HG03064 (cell line): ENCODE measurements around the gene OAT.

Experiments
- ATAC-seq: cut with Tn5 transposase; IDR thresholded peaks from one replicate; pipeline ENCODE4 v1.9.1; 2021; ENCODE audit warnings: low read depth; ENCODE audit not compliant: unreplicated experiment

The OAT gene

DNA sequence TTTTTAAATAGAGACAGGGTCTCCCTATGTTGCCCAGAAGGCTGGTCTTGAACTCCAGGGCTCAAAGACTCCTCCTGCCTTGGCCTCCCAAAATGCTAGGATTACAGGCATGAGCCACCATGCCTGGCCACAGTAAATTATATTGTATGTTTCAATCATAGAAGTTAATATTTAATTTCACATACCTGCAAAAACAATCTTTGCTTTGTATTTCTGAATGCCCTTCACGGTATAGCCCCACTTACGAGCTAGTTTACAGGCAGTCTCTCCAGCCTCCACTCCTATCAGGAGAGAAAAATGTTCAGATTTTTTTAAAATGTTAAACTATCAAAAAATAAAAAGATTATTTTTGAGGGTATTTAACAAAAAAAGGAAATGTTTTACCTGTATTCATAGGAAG lies 10.4 kb downstream of the OAT start:
- ATAC-seq: no peak

DNA sequence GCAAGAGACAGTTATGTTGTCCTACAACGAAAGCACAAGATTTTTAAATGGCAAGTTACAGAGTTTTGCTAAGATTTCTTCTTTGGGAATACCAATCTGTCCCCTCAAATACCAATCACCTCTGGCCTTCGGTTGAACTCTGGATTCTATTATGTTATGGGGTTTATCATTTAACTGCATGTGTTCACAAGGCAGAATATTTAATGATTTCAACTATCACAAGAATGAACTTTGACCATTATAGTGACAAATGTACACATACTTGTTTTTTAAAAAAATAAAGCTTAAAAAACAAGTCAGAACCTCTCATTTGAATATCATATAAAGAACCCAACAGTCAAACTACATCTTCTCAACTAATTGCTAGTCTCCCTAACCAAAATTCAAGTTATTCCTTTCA lies 11.3 kb downstream of the OAT start:
- ATAC-seq: no peak

DNA sequence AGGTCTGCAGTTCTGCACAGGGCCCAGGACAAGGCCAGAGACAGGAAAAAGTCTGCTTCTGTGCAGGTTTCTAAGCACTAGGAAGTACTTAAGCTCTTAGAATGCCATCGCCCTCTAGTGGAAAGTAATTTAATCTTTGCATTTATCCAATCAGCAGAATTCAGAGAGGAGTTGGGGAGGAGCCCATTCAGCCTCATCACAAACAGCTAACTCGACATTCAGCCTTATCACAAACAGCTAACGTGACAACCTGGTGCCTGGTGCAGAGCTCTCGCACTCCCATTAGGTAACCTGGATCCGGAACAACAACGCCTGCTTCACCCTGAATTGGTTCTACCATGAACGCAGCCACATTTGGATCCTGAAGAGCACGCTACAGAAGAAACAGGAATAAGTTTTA lies 15.2 kb downstream of the OAT start:
- ATAC-seq: no peak

DNA sequence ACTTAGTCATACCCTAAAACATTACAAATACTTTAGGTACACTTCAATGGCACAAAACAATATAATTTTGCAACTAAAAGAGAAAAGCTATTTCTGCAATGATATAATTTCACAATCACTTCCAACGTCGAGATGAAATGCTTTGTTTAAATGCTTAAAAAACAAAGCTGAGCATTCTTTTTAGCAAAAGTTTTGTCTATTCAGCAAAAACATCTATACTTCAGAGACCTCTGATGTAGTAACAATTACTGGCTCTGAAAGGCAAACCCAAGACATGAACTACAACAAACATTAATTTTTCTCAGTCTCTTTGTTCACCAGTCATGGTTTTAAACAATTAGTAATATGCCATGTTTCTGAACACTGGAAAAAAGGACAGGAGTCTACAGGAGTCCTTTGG lies 16.4 kb downstream of the OAT start:
- ATAC-seq: no peak

DNA sequence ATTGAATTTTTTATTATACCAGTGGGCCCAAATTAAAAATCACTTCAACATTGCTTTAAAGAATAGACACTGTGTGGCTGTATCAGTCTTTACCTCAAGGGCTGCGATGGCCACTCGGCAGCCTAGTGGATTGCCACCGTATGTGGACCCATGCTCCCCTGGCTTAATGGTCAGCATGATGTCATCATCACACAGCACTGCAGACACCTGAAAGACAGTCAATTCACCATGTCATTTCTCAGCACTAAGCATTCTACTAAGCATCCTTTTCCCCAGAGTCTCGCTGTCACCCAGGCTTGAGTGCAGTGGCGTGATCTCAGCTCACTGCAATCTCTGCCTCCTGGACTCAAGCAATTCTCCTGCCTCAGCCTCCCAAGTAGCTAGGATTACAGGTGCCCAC lies 17.1 kb downstream of the OAT start:
- no peak for ATAC-seq

DNA sequence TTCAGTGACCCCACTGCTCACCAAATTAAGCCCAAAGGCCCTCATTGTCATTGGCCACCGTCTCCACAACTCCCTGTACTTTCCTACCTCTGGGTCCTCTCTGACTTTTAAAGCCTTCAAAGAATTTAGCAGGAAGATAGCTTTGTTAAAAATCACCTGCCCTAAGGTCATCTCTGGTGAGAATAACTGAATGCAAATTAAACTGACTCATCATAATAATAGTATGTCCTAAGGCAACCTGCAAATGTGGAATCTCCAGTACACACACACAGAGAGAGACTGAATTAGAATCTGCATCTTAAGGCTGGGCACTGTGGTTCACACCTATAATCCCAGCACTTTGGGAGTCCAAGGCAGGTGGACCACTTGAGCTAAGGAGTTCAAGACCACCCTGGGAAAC lies 24.1 kb downstream of the OAT start:
- no peak for ATAC-seq

DNA sequence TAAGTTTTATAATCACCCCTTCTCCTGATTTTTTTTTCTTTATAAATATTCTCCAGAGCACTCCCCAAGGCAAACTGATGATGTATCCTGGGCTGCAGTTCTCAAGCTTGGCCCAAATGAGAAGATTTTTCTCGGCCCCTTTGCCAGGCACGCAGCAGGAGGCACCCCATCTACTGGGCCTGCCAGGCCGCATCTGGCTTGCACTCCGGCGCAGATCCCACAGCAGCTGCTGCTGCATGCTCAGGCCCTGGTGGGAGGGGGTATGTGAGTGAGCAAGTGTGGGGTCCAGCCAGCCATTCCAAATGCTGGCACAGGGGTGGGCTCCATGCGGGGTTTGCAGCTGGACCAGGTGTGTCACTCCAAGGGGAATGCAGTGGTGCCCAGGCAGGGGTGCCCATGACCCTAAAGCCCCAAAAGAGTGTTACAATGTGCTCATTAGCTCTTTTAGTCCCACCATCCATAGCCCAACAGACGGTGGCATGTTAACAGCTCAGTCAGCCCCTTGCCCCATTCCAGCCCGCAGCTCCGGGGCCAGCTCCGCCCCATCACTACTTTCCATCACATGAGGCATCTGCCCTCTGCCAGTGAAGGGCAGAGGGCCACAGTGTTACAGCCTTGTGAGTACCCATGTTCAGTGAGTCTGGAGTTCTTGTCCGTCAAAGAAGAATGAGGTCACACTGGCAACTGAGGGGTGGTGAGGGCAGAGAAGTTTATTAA lies 25.9 kb downstream of the OAT start:
- ATAC-seq: no peak

DNA sequence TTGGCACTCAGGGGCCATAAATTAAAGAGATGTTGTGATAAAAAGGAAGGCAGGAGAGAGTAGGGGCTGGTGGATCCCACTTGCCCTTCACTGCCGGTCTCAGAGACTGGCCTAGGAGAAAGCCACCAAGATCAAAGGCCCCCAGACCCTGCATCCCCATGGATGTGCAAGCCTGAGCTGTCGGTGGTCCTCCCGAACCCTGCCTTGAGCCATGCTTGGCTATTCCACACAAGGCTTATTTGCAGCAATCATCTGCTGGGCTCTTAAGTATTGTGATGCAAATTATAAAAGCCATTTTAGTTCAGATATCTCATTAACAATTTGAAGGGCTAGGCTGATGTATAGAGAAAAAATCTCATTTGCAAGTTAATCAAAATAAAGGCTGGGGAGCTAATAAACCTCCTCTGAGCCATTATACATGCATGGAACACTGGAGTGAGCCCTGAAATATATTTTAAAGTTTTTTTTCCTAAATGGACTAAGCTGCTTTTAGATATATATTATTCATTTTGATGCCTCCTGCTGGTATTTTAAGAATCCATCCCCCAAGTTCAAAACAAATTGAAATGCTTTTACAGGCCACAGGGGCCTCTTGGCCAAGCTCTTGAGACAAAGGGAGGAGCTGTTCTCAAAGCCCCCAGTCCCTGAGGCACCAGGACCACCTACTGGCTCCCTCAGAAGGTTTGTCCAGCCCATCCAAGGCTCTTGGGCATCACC lies 28.1 kb downstream of the OAT start:
- no peak for ATAC-seq

DNA sequence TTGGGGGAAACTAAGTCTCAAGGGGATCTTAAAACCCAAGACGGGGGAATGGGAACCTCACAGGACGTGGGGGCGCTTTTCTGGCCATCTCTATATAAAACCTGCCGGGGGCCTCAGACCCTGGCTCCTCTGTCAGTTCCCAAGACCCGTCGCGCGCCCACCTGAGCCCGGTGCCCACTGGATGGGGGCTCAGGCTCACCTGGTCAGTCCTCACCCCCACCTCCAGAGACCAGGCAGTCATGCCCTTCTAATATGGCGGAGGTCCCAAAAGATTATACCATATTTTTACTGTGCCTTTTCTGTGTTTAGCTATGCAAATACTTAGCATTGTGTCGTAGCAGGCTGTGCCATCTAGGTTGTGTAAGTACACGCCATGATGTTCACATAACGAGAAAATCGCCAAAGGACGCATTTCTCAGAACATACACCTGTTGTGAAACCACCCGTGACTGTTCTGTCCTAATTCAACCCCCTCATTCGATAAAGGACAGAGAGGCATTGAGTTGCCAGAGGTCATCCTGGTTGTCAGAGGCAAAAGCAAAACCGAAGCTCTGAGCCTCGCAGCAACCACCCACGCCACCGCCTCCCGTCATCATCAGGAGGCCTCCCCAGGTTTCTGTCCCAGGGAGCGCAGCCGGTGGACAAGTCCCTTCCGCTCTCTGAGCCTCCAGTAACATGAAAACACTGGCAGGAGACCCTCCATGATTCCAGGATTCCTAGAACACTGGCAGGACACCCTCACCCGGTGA lies 28.9 kb downstream of the OAT start:
- ATAC-seq: no peak

DNA sequence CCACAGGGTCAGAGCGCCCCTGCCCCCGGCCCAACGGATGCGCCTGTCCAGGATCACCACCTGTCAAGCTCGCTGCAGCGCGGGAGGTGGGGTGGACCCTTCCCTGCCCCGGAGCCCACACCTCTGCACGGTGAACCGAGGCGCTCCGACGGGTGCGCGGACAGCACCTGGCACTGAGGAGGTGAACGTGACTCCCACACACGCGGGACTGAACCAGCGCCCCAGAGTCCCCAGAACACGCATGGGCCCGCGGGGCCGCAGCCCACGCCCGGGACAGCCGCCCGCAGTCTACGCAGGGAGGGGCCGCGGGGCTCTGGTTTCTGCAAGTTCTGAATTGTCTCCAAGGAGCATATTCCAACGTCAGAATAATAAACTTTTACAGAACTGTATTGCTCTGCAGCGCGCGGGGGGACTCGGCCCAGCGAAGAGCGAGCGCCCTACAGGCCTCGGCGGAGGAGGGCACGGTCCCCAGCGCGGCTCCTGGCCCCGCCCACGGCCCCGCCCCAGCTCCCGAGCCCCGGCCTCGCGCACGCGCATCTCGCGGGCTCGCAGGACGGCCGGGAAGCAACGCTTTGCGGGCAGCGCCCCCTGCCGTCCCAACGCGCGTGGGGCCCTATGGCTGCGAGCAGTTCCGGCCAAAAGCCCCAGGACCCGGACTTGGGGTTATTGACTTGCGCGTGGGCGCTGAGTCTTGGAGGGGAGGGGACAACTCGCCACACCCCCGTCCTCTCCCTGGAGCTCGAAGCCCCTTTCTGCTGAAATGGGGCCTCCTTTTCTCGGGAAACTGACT lies 29.7 kb downstream of the OAT start:
- ATAC-seq: peak; percentile 74

DNA sequence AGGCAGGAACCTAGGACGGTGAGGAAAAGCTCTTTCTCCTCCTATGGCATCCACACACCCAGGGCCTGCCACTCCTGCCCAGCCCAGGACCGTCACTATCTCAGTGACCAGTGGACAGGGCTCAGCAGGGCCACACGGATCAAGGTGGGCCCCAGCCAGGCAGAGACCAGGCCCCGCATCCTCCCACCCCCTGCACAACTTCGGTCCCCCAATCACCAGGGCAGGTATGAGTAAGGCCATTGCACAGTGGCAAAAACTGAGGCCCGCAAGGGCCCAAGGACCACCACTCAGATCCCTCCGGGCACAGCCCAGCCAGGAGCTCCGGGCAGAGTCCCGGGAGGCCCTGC lies 30.3 kb downstream of the OAT start:
- no peak for ATAC-seq

DNA sequence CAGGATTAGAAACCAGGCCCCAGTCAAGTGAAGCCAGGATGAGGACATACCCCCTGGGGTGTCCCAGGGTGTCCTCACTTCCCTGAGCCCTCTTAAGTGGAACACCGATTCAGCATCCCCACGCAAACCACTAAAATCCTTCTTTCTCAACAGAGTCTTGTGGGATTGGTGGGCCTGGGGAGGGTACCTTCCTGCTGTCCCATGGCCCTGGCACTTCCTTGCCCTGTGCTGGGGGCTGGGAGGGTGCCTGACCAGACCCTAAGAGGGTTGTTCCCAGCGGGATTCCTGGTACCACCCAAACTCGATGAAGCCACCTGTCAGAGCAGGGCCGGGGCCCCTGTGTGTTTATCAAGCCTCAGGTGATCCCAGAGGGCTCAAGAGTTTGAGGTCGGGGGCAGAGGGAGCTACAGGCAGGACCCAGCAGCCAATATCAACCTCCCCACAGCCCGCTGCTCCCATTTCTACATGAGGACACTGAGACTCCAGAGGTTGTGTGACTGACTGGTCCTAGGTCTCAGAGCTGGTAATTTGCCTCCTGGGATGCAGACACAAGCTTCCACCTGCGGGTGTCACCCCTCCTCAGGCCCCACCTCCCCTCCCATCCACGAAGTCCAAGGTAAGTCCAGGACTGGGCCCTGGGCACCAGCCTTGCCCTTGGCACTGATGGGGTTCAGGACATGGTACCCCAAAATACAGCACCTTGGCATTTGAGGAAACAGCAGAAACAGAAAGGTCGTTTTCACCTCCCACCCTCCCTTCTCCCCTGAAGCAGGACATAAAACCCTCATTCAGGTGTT lies 31.4 kb downstream of the OAT start:
- no peak for ATAC-seq

DNA sequence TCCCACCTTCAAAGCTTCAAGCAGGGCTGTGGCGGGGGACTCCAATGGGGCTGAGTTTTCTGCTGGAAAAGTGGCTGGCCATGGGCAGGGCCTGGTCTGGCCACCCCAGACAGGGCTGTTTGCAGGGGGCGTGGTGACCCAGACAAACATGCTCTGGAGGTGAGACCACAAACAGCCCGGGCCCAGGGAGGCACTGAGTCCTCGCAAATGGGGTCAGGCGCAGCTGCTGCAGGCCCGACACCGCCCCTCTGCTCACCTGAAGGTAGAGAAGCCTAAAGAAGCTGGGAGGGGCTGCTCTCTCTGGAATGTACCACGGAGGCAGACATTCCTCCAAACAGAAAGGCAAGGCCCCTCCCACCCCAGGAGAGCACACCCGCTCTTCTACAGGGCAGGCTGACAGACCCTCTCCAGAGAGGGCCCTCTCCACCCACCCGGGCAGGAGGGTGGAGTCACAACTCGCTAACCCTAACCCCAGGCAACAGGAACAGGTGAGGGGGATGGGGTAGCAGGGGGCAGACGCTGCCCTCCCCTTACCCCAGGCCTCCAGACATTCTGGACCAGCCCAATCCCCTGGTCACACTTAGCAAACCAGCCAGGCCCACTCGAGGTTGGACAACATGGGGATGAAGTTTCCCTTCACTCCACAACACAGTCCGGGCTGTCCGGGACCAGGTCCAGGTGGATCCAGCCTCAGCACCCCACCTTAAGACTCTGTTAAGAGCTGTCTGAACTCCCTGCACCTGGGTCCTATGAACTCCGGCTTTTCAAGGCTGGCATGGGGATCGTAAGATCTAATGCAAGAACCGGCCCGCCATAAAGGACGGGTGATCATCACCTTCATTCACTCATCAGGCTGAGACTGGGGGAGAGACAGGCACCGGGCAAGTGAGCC lies 32.3 kb downstream of the OAT start:
- ATAC-seq: no peak

DNA sequence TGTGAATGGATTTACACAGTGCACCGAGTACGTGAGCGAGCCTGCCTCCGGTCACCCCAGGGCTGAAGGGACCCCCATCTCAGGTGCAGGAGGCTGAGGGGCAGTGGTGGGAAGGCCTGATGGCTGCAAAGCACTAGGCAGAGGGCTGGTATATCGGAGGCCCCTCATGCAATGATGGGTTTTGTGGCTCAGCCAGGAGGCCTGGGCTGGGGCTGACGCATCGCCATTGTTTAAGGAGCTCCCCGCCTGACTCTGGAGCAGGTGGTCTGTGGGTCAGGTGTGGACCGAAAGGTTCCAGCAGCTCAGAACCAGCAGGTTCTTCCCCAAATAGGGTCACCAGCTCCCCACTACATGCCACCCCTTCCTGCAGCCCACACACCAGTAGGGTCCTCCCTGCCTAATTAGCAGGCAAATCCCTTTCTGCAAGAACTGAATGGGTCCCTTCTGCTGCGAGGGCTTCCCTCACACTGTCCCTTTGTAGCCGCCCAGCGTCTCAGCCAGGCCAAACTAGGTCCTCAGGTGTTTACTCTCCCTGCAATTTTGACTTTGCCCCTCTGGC lies 33.0 kb downstream of the OAT start:
- ATAC-seq: no peak

DNA sequence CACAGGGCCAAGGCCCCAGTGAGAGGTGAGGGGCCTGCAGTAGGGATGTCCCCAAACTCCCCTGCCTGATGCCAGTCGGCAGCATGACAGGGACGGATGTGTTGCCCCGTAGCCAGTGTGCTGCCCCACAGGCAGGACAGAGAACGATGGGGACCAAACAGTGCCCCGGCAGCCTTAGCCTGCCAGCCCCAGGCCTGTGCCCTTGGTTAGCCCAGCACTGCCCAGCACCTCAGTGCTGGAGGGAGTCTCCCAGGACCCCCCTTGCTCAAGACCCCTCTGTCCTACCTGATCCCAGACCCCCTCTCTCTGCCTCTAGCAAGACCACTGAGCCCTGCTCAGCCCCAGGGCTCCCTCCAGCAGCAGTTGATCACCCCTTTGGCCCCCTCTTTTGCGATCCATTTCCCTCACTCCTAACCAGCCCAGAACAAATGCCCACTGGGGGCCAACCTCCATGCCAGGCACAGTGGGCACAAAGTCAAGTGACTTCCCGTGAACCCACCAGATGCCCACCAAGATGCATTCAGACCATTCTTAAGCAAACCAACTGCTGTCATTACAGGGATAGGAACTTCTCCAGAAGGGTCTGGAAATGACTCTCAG lies 34.0 kb downstream of the OAT start:
- no peak for ATAC-seq

DNA sequence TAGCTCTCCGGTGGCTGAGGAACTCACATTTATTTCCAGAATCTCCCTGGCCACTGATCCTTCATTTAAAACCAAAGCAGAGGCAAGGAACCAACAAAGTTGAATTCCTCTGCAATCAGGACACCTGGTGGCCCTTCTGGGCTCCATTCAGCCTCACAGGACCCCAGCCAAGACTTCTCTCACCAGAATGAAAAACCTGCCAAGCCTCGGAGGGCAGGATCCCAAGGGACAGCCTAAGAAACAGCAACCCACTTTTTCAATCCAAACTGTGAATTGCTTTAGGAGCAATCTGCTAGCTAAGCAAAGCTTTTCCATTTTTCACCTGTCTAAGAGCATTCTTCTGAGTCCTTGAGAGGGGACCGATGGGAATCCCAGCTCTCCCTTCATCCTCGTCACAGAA lies 34.6 kb downstream of the OAT start:
- no peak for ATAC-seq

DNA sequence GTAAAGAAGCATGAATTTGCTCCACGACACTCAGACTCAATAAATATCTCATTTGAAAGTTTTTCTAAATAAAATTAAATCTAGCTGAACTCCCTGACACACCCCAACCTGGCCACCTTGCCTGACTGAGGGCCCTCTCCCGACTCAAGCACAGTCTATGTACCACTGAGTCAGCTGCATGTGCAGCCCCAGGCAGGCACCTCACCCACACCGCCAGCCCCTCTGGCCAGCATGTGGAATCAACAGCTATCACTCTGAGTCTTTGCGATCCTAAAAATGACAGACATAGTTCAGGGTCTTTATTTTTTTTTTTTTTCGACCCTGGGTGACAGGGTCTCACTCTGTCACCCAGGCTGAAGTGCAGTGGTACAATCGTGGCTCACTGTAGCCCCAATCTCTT lies 35.2 kb downstream of the OAT start:
- no peak for ATAC-seq

DNA sequence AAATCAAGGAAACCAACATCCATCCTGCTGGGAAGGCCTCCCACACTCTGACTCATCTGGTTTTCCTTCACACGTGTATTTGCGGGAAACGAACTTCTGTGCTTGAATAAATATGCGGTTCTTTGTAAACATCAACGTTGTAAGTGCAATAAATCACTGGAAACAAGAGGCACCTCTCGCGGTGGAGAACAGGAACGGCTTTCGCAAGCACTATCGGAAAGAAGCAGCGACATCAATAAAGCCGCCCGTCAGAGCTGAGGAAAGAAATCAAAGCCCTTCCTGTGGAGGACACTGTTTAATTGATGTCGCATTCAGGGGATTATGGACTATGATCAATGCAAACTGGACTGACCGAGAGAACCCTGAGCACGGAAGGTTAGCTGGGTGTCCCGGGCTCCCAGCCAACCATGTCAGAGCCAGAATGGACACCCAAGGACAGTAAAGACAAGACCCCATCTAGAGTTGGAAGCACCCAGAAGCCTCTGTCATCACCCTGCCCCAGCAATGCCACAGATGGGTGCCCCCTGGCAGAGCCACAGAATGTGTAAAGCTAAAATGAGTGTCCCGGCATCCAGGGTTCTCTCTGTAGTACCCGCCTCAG lies 37.6 kb downstream of the OAT start:
- ATAC-seq: no peak
